Hepatocyte (in vitro differentiated cells): ENCODE data around the gene ADAMTSL1.

Experiments used
- CTCF ChIP-seq: fragments of 200-600 bp; sonication (generic); IDR thresholded peaks from 2 replicates; pipeline ENCODE4 v1.5.1; 2016; ENCODE audit warnings: antibody characterized with exemption, mild to moderate bottlenecking; ENCODE audit not compliant: poor library complexity
- EZH2 ChIP-seq: fragments of 200-600 bp; sonication (generic); IDR thresholded peaks from 2 replicates; pipeline ENCODE4 v1.6.1; 2016; ENCODE audit warnings: antibody characterized with exemption, mild to moderate bottlenecking, borderline replicate concordance
- EZH2phosphoT487 ChIP-seq: fragments of 200-600 bp; sonication (generic); IDR thresholded peaks from one replicate; pipeline ENCODE4 v1.6.1; 2018; ENCODE audit warnings: antibody characterized with exemption, mild to moderate bottlenecking, low read depth, moderate library complexity; ENCODE audit not compliant: unreplicated experiment, severe bottlenecking

DNA sequence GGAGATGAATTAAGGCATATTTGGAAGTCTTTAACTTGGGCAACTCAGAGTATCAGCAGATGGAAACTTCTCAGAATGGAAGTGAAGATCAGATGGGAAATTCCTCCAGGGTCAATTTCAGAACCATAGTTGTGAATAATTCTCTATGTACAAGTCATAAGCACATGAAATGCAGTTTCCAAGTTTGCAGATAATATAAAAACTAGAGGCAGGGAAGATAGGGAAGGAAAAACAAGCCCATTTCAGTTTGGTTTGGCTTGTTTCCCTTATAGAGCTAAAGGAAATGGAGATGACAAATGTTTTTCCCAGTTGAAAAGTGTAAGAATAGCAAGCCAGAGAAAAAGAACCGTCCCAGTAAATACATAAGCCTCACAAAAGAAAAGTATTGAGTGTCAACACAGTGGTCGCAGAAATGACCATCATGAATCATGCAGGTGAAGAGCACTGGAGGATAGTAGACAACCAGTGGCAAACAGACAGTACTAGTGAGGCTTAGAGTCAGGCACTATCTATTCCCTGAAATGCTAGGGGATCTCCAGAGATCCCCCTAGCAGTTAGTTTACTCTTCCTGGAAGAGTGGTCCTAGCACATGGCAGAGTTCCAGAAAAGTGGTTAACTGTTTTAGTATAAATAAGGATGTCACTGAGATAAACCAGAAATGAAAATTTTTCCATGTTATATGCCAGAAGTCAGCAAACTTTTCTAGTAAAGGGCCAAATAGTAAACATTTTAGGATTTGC lies 313.1 kb downstream of the ADAMTSL1 start:
- TF ChIP-seq CTCF = no peak
- TF ChIP-seq EZH2 = no peak
- TF ChIP-seq EZH2phosphoT487 = no peak
